Activated CD4-positive, alpha-beta memory T cell treated with anti-CD3 and anti-CD28 coated beads, Interleukin-2, amount 10 ng/mL, durations not matched to agents 7 days and 5 days (primary cell): ENCODE data around the gene IL1RN. TPM values are rescaled to one million over a fixed set of nuclear protein-coding genes. Genes with fewer than 3 reads are reported as not detected.

Experiments used
- CTCF ChIA-PET: fragments of 350-600 bp; sonication (Branson Sonifier 250); formaldehyde crosslinking; loops from one replicate; lab custom pipeline; 2021; ENCODE audit warnings: antibody characterized with exemption, inconsistent platforms; lab: Charles Lee
- POLR2A ChIA-PET: fragments of 350-600 bp; sonication (Branson Sonifier 250); formaldehyde crosslinking; loops from one replicate; lab custom pipeline; 2021; ENCODE audit warnings: antibody characterized with exemption; lab: Charles Lee
- DNase-seq: peaks from one replicate; pipeline ENCODE4 v3.0.0-alpha.2; 2020
- H3K27ac Mint-ChIP-seq: one replicate; pipeline ENCODE4 v1.8.0; 2021; ENCODE audit warnings: mild to moderate bottlenecking, mixed read lengths
- H3K27me3 Mint-ChIP-seq: one replicate; pipeline ENCODE4 v1.8.0; 2021; ENCODE audit warnings: mixed read lengths
- H3K36me3 Mint-ChIP-seq: one replicate; pipeline ENCODE4 v1.8.0; 2021; ENCODE audit warnings: low read depth, mixed read lengths
- H3K4me1 Mint-ChIP-seq: one replicate; pipeline ENCODE4 v1.8.0; 2021; ENCODE audit warnings: mixed read lengths
- H3K4me3 Mint-ChIP-seq: one replicate; pipeline ENCODE4 v1.8.0; 2021; ENCODE audit warnings: mild to moderate bottlenecking, mixed read lengths
- H3K9me3 Mint-ChIP-seq: one replicate; pipeline ENCODE4 v1.8.0; 2021; ENCODE audit warnings: mixed read lengths
- total RNA-seq, 2 experiments: library from RNA; stranded (reverse); gene quantifications; one replicate each; pipeline ENCODE4 v1.2.3, GENCODE V29; 2021

Gene IL1RN
- total RNA-seq, 2 experiments from 2014 or later, result 2.6 to 3.3 TPM

DNA sequence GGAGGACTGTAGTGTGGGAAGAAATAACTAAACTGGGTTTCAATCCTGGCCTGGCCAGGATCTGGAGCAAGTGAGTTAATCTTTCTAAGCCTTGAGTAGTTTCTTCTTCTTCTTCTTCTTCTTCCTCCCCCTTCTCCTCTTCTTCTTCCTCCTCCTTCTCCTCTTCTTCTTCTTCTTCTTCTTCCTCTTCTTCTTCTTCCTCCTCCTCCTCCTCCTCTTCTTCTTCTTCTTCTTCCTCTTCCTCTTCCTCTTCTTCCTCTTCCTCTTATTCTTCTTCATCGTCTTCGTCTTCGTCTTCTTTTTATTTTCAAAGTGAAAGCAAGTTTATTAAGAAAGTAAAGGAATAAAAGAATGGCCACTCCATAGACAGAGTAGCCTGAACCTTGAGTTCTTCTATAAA lies 6.5 kb upstream of the IL1RN start:
- Mint-ChIP-seq H3K27me3 (no peaks in the 10 kb centered on the region), H3K9me3 (no peaks in the 10 kb centered on the region), H3K4me3 (no peak overlapping the region), H3K27ac (no peak overlapping the region), H3K36me3 (peaks cover 3% of the 10 kb centered on the region), H3K4me1 (peaks cover 50% of the 10 kb centered on the region)
- DNase-seq, result no peak
- ChIA-PET POLR2A (interaction anchor here (0.8 to 1.4 kb wide), 2 partner anchors 53 to 54 kb away, joined by 3 to 8 read pairs; partner anchors contain the start of gene PSD4), CTCF (interaction anchor here (1.7 to 6.1 kb wide), 2 partner anchors 14 to 17 kb away, joined by 6 to 33 read pairs; no protein-coding TSS in a partner anchor)

DNA sequence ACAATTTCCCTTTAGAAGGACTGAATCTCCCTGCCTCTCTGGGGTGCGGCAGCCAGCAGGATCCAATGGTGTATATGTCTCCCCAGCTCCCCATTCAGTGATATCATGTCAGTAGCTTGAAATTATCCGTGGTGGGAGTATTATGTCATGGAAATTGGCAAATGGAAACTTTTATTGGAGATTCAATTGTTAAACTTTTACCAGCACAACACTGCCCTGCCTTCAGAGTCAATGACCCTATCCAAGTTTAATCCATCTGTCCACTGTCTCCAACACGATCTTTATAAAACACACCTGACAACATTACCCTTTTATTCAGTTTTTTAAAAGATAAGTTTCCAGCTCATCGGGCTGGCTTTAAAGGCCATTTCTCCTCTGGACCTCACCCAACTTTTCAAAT lies 5.0 kb upstream of the IL1RN start:
- H3K27me3 Mint-ChIP-seq, result no peaks in the 10 kb centered on the region

DNA sequence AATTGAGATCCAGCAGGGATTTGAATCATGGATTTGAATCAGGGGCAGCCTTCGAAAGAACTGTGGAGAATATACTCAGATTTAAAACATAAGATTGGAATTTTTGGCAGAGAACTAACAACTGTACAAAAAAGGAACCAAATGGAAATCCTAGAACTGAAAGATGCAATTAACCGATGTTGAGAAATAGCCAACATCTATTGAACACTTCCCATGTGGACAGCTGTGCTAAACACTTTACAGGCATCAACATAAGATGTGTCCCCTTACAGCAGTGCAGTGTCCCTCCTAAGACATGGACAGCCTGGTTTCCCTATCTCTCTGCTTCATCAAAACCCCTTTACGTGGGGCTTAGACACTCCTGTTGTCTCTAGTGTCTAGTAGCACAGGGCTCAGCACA lies 3.7 kb upstream of the IL1RN start:
- CTCF ChIA-PET, result interaction anchor here (2.3 to 6.1 kb wide), 2 partner anchors 14 to 43 kb away, joined by 8 to 33 read pairs; no protein-coding TSS in a partner anchor

More for the DNA sequence above, 5.0 kb upstream of the IL1RN start:
- H3K9me3 Mint-ChIP-seq, result no peaks in the 10 kb centered on the region
- H3K4me3 Mint-ChIP-seq, result no peak overlapping the region
- ChIA-PET POLR2A (interaction anchor here (1.4 kb wide), 1 partner anchor 52 kb away, joined by 8 read pairs; the partner anchor contains the start of gene PSD4), CTCF (interaction anchor here (1.7 to 6.1 kb wide), 3 partner anchors 13 to 42 kb away, joined by 6 to 33 read pairs (median 8); no protein-coding TSS in a partner anchor)
- H3K36me3 Mint-ChIP-seq, result peaks cover 3% of the 10 kb centered on the region
- peaks cover 50% of the 10 kb centered on the region for H3K4me1 Mint-ChIP-seq
- H3K27ac Mint-ChIP-seq, result no peak overlapping the region
- no peak for DNase-seq

DNA sequence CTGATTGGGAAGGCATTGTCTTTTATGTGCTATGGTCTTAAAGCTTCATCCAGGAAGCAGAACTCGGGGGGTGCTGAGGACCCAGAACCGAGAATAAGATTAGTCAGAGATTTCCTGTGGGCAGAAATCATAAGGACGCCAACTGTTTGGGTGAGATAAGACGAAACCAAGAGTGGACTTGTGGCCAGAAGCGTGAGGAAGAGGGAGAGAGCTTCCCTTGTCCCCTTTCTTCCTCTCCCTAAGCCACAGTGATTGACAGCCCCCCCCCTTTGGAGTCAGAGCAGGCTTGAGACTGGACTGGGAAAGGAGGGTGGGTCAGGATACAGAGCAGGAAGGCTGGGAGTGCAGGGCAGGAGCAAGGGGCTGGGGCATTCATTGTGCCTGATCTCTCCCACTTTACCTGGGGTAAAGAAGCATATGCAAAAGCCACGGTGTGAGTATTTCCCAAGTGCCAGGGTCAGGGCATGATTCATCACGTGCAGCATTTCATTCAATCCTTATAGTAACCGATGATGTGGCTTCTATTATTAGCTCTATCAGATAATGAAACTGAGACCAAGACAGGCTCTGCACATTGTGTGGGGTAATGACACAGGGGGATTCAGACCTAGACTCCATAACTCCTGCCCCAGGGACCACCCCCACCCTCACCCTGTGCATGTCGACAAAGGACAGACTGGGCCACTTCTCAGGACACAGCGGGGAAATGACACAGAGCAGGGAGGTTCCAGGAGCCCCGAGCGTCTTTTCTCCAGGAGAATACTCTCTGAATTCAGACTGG lies 3.0 kb upstream of the IL1RN start:
- no peaks in the 10 kb centered on the region for H3K9me3 Mint-ChIP-seq
- no peak overlapping the region for H3K4me3 Mint-ChIP-seq
- H3K27ac Mint-ChIP-seq, result no peak overlapping the region
- CTCF ChIA-PET, result interaction anchor here (2.3 to 6.1 kb wide), 2 partner anchors 14 to 44 kb away, joined by 8 to 33 read pairs; no protein-coding TSS in a partner anchor
- DNase-seq, result no peak
- peaks cover 47% of the 10 kb centered on the region for H3K4me1 Mint-ChIP-seq
- no peaks in the 10 kb centered on the region for H3K27me3 Mint-ChIP-seq
- peaks cover 3% of the 10 kb centered on the region for H3K36me3 Mint-ChIP-seq
- POLR2A ChIA-PET, result interaction anchor here (1.1 kb wide), 1 partner anchor 26 kb away, joined by 4 read pairs; no protein-coding TSS in a partner anchor

More for the DNA sequence above, 3.7 kb upstream of the IL1RN start:
- Mint-ChIP-seq H3K4me3 (no peak overlapping the region), H3K27me3 (no peaks in the 10 kb centered on the region), H3K4me1 (peaks cover 47% of the 10 kb centered on the region), H3K27ac (no peak overlapping the region), H3K36me3 (peaks cover 3% of the 10 kb centered on the region), H3K9me3 (no peaks in the 10 kb centered on the region)
- POLR2A ChIA-PET, result interaction anchor here (1.1 kb wide), 1 partner anchor 26 kb away, joined by 4 read pairs; no protein-coding TSS in a partner anchor
- no peak for DNase-seq

DNA sequence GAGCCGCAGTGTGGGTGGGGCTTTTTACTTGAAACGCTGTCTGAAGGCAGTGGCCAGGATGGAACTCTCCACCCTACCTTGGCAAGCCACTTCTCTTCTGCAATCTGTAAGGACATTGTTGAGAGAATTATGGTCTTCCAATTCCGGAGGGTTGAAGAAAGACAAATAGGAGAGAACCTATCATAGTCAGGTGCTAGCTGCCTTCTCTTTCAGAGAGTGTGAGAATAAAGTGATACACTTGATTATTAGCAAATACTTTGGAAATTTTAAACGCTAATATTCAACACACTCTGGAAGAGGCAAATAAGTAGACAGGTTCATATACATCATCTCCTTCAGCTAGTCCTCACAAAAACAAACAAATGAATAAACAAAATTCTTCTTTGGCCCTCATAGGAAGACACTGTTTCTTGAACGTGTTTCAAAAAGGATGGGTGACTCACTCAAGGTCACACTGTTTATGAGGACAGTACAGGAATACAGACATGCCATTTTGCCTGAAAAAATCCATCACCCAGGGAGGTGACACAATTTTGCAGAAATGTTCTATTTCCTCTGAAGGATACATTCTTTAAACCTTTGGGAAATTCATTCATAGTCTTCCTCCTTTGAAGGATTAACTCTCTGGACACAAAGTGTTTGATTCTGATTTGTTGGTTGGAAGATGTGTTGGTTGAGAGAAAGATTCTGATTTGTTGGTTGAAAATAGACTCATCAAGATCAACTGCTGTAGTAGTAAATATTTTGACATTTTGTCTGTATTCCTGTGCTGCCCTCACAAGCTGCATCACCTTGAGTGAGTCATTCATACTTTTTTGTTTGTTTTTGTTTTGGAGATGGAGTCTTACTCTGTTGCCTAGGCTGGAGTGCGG lies 2.2 kb upstream of the IL1RN start:
- CTCF ChIA-PET, result interaction anchor here (1.3 to 6.1 kb wide), 2 partner anchors 13 to 45 kb away, joined by 4 to 33 read pairs; no protein-coding TSS in a partner anchor
- Mint-ChIP-seq H3K4me1 (peaks cover 45% of the 10 kb centered on the region), H3K9me3 (no peaks in the 10 kb centered on the region), H3K27me3 (no peaks in the 10 kb centered on the region), H3K36me3 (peaks cover 3% of the 10 kb centered on the region), H3K4me3 (no peak overlapping the region), H3K27ac (no peak overlapping the region)
- DNase-seq, result no peak
- POLR2A ChIA-PET, result no interaction called here

DNA sequence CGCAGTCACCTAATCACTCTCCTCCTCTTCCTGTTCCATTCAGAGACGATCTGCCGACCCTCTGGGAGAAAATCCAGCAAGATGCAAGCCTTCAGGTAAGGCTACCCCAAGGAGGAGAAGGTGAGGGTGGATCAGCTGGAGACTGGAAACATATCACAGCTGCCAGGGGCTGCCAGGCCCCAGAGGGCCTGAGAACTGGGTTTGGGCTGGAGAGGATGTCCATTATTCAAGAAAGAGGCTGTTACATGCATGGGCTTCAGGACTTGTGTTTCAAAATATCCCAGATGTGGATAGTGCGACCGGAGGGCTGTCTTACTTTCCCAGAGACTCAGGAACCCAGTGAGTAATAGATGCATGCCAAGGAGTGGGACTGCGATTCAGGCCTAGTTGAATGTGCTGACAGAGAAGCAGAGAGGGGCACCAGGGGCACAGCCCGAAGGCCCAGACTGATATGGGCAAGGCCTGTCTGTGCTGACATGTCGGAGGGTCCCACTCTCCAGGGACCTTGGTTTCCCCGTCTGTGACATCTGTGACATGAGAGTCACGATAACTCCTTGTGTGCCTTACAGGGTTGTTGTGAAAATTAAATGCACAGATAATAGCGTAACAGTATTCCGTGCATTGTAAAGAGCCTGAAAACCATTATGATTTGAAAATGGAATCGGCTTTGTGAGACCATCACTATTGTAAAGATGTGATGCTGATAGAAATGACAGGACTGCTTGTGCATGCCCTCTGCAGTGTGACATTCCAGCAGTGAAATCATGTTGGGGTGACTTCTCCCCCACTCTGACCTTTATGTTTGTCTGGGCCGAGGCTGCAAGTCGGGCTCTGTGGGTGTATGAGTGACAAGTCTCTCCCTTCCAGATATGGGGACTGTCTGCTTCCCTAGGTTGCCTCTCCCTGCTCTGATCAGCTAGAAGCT lies 510 bp downstream of the IL1RN start:
- H3K36me3 Mint-ChIP-seq, result peaks cover 3% of the 10 kb centered on the region
- peaks cover 40% of the 10 kb centered on the region for H3K4me1 Mint-ChIP-seq
- H3K4me3 Mint-ChIP-seq, result no peak overlapping the region
- H3K9me3 Mint-ChIP-seq, result no peaks in the 10 kb centered on the region
- H3K27ac Mint-ChIP-seq, result no peak overlapping the region
- no peak for DNase-seq
- POLR2A ChIA-PET, result no interaction called here
- H3K27me3 Mint-ChIP-seq, result no peaks in the 10 kb centered on the region
- CTCF ChIA-PET, result interaction anchor here (2.2 to 2.8 kb wide), 2 partner anchors 10 to 48 kb away, joined by 7 read pairs; no protein-coding TSS in a partner anchor

DNA sequence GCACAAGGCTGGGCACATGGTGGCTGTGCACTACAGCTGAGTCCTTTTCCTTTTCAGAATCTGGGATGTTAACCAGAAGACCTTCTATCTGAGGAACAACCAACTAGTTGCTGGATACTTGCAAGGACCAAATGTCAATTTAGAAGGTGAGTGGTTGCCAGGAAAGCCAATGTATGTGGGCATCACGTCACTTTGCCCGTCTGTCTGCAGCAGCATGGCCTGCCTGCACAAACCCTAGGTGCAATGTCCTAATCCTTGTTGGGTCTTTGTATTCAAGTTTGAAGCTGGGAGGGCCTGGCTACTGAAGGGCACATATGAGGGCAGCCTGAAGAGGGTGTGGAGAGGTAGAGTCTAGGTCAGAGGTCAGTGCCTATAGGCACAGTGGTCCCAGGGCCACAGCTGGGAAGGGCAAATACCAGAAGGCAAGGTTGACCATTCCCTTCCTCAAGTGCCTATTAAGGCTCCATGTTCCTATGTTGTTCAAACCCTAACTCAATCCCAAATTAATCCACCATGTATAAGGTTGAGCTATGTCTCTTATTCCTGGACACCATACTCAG lies 2.2 kb downstream of the IL1RN start:
- CTCF ChIA-PET, result interaction anchor here (2.2 to 2.8 kb wide), 2 partner anchors 9 to 50 kb away, joined by 7 read pairs; no protein-coding TSS in a partner anchor
- DNase-seq, result no peak
- POLR2A ChIA-PET, result interaction anchor here (1.2 kb wide), 1 partner anchor 44 kb away, joined by 3 read pairs; the partner anchor contains the start of gene PSD4

DNA sequence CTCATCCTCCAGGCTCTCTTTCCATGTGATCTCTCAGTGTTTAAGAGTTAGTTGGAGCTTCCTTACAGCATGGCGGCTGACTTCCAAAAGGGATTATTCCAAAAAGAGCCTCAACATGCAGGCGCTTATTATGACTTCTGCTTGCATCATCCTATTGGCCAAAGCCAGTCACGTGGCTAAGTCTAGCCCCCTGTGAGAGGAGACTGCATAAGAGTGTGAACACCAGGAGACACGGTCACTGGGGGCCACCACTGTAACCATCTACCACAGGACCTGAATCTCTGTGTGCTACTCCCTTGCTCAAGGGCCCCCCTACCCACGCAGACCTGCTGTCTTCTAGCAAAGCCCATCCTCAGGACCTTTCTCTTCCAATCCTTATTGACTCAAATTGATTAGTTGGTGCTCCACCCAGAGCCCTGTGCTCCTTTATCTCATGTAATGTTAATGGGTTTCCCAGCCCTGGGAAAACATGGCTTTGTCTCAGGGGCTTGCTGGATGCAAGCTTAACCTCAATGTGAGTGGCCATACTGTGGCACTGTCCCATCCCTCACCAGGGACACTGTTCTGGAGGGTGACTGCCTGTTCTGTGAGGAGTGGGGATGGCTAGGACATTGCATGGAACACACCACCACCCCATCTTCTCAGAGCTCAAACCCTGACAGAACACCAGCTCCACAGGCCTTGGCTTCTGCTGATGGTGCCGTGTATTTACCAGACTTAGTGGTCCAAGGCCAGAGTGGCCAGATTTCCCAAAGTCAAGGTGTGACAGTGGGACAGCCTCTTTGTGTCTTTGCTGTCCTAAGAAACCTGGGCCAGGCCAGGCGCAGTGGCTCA lies 4.2 kb downstream of the IL1RN start:
- Mint-ChIP-seq H3K27ac (no peak overlapping the region), H3K36me3 (no peaks in the 10 kb centered on the region), H3K4me1 (peaks cover 20% of the 10 kb centered on the region), H3K27me3 (no peaks in the 10 kb centered on the region), H3K4me3 (no peak overlapping the region), H3K9me3 (no peaks in the 10 kb centered on the region)
- ChIA-PET POLR2A (no interaction called here), CTCF (no interaction called here)
- DNase-seq, result no peak

More for the DNA sequence above, 2.2 kb downstream of the IL1RN start:
- Mint-ChIP-seq H3K27me3 (no peaks in the 10 kb centered on the region), H3K4me1 (peaks cover 36% of the 10 kb centered on the region), H3K27ac (no peak overlapping the region), H3K9me3 (no peaks in the 10 kb centered on the region), H3K36me3 (no peaks in the 10 kb centered on the region), H3K4me3 (no peak overlapping the region)

DNA sequence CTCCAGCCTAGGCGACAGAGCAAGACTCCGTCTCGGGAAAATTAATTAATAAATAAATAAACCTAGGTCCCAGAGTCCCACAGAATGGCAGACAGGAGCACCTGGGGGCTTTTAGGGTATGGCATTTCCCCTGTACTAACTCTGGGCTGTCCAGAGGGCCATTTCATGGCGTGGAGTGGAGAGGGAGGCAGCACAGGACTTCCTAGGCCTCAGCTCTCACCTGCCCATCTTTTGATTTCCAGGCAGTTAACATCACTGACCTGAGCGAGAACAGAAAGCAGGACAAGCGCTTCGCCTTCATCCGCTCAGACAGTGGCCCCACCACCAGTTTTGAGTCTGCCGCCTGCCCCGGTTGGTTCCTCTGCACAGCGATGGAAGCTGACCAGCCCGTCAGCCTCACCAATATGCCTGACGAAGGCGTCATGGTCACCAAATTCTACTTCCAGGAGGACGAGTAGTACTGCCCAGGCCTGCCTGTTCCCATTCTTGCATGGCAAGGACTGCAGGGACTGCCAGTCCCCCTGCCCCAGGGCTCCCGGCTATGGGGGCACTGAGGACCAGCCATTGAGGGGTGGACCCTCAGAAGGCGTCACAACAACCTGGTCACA lies 5.1 kb downstream of the IL1RN start:
- H3K27me3 Mint-ChIP-seq, result no peaks in the 10 kb centered on the region
- POLR2A ChIA-PET, result interaction anchor here (1.5 kb wide), 1 partner anchor 42 kb away, joined by 7 read pairs; the partner anchor contains the start of gene PSD4

More for the DNA sequence above, 5.1 kb downstream of the IL1RN start:
- no peak for DNase-seq
- H3K27ac Mint-ChIP-seq, result no peak overlapping the region
- no peak overlapping the region for H3K4me3 Mint-ChIP-seq
- H3K4me1 Mint-ChIP-seq, result peaks cover 16% of the 10 kb centered on the region
- CTCF ChIA-PET, result interaction anchor here (1.4 kb wide), 1 partner anchor 42 kb away, joined by 4 read pairs; no protein-coding TSS in a partner anchor
- H3K36me3 Mint-ChIP-seq, result no peaks in the 10 kb centered on the region
- no peaks in the 10 kb centered on the region for H3K9me3 Mint-ChIP-seq
